Rectal smooth muscle tissue (tissue), 1 donor: ENCODE data around the gene METRN.

ENCODE experiments used
- H3K27ac ChIP-seq: one replicate; pipeline ENCODE4 v1.7.0; 2013; ENCODE audit warnings: low read depth, low read length, inconsistent platforms
- H3K27me3 ChIP-seq: one replicate; pipeline ENCODE4 v1.7.0; 2013; ENCODE audit warnings: low read length; ENCODE audit not compliant: control insufficient read depth, insufficient read depth
- H3K36me3 ChIP-seq: one replicate; pipeline ENCODE4 v1.7.0; 2013; ENCODE audit warnings: low read length; ENCODE audit not compliant: control insufficient read depth, insufficient read depth
- H3K4me1 ChIP-seq: one replicate; pipeline ENCODE4 v1.7.0; 2013; ENCODE audit warnings: low read length; ENCODE audit not compliant: control insufficient read depth, insufficient read depth
- H3K4me3 ChIP-seq: one replicate; pipeline ENCODE4 v1.7.0; 2013; ENCODE audit warnings: low read length
- H3K9ac ChIP-seq: one replicate; pipeline ENCODE4 v1.7.0; 2013; ENCODE audit warnings: low read length

Gene METRN

DNA sequence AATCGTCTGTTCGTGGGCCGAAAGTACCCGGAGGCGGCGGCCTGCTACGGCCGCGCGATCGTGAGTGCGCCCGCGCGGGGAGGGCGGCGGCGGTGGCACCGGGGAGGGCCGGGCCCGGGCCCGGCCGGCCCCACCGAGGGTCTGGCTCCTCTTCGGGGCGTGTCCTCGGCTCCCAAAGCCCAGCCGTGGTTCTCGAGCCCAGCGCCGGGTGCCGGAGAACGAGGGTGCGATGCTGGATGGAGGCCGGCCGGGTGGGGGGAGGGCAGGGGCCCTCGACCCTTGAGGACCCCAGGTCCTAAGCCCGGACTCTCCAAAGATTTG is 34.3 kb upstream of the METRN start:
- no peaks in the 10 kb centered on the region for H3K27me3 ChIP-seq
- H3K36me3 ChIP-seq = peaks cover 15% of the 10 kb centered on the region
- H3K4me1 ChIP-seq = peaks cover 15% of the 10 kb centered on the region
- peak overlapping the region; percentile 82 for H3K27ac ChIP-seq
- H3K4me3 ChIP-seq = peak overlapping the region; percentile 66
- H3K9ac ChIP-seq = peak overlapping the region; percentile 75

DNA sequence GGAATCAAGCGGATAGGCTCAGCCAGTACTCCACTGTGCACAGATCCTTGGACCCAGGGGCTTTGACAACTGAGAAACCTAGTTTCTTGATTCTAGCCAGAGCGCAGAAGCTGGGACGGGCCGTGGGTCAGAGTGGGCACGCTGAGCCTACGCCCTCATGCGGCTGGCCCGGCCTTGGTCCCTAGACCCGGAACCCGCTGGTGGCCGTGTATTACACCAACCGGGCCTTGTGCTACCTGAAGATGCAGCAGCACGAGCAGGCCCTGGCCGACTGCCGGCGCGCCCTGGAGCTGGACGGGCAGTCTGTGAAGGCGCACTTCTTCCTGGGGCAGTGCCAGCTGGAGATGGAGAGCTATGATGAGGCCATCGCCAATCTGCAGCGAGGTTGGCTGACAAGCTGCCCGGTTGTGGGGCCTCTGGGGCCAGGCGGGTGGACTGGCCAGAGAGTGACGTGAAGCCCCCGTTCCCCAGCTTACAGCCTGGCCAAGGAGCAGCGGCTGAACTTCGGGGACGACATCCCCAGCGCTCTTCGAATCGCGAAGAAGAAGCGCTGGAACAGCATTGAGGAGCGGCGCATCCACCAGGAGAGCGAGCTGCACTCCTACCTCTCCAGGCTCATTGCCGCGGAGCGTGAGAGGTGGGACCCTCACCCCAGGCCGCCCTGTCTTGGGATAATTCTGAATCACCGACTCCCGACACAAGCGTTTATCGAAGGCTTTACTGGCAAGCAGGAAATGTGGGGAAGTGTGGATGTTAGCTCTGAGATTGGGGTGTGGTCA is 33.8 kb upstream of the METRN start:
- Histone ChIP-seq H3K9ac (peak overlapping the region; percentile 34), H3K4me1 (peaks cover 15% of the 10 kb centered on the region), H3K36me3 (peaks cover 15% of the 10 kb centered on the region), H3K27ac (peak overlapping the region; percentile 82), H3K4me3 (peak overlapping the region; percentile 66), H3K27me3 (no peaks in the 10 kb centered on the region)

DNA sequence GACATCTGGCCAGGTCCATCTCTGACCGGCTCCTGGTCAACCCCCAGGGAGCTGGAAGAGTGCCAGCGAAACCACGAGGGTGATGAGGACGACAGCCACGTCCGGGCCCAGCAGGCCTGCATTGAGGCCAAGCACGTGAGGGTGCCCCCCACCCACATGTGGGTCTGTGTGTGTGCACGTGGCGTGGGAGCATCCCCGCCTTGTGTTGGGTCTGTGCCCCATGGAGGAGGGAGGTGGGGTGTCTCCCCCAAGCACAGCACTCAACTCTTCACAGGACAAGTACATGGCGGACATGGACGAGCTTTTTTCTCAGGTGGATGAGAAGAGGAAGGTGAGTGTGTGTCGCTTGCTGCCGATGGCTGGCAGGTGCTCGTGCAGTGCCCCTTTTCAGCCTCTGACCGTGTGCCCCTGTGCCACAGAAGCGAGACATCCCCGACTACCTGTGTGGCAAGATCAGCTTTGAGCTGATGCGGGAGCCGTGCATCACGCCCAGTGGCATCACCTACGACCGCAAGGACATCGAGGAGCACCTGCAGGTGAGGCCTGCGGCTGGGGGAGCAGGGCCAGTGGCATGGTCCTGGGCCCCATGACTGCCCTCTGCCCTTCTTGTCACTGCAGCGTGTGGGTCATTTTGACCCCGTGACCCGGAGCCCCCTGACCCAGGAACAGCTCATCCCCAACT is 33.0 kb upstream of the METRN start:
- Histone ChIP-seq H3K9ac (no peak overlapping the region), H3K4me1 (peaks cover 15% of the 10 kb centered on the region), H3K4me3 (peak overlapping the region; percentile 66), H3K36me3 (peaks cover 15% of the 10 kb centered on the region), H3K27me3 (no peaks in the 10 kb centered on the region), H3K27ac (no peak overlapping the region)

DNA sequence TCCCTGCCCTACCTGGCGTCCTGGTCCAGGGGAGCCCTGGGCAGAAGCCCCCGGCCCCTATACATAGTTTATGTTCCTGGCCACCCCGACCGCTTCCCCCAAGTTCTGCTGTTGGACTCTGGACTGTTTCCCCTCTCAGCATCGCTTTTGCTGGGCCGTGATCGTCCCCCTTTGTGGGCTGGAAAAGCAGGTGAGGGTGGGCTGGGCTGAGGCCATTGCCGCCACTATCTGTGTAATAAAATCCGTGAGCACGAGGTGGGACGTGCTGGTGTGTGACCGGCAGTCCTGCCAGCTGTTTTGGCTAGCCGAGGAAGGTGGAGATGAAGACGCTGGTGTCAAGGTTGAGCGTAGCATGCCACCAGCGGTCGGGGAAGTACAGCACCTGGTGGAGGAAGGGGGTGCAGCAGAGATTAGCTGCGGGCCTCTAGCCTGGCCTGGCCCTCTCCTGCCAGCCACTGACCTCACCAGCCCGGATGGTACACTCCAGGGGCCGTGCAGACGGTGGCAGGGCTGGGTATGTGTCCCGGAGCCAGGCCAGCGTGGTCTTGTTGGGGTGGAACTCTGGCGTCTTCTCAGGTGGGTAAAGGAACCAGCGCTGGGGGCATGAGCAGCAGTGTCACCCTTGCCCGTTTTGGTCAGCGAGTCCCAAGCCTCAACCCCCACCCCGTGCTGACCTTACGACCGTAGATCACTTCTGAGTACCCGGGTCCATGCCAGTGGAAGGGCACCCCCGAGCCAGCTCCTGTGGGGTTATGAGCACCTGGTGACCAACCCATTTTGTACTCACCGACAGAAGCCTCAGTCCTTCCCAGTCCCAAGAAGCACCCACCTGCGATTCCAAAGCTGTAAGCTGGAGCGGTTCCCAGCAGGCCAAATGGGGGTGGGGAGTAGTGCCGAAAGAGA is 32.2 kb upstream of the METRN start:
- H3K4me1 ChIP-seq = peaks cover 15% of the 10 kb centered on the region
- H3K27ac ChIP-seq = no peak overlapping the region
- no peaks in the 10 kb centered on the region for H3K27me3 ChIP-seq
- no peak overlapping the region for H3K4me3 ChIP-seq
- H3K36me3 ChIP-seq = peaks cover 18% of the 10 kb centered on the region
- H3K9ac ChIP-seq = no peak overlapping the region

DNA sequence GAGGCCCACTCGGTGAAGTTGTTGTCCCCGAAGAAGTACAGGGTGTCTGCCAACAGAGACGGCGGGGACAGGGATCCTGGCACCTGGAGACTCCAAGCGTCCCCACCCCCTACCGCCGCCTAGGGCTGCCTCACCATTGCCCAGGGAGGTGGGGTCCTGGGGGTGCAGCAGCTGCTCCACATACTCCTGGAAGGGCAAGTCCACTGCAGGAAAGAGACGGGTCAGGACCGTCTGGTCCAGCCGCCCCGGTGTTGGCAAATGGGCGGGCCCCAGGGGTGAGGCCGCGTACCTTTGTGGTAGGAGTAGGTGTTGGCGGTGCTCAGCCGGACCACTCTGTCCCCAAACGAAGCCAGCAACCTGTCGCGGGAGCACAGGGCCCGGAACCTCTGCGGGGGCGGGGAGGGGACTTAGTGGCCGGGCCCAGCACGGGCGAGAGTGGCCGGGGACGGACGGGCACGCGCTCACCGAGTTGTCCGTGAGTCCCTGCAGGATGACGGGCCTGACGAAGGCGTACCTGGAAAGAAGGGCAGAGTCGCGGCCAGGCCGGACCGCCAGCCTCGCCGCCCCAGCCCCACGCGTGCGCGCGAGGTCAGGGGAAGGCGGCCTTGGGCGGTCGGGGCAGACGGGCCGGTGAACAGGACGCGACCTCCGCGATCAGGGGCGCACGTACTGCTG is 31.4 kb upstream of the METRN start:
- Histone ChIP-seq H3K27ac (peak overlapping the region; percentile 32), H3K36me3 (peaks cover 18% of the 10 kb centered on the region), H3K9ac (peak overlapping the region; percentile 49), H3K27me3 (no peaks in the 10 kb centered on the region), H3K4me3 (peak overlapping the region; percentile 91), H3K4me1 (peaks cover 15% of the 10 kb centered on the region)

DNA sequence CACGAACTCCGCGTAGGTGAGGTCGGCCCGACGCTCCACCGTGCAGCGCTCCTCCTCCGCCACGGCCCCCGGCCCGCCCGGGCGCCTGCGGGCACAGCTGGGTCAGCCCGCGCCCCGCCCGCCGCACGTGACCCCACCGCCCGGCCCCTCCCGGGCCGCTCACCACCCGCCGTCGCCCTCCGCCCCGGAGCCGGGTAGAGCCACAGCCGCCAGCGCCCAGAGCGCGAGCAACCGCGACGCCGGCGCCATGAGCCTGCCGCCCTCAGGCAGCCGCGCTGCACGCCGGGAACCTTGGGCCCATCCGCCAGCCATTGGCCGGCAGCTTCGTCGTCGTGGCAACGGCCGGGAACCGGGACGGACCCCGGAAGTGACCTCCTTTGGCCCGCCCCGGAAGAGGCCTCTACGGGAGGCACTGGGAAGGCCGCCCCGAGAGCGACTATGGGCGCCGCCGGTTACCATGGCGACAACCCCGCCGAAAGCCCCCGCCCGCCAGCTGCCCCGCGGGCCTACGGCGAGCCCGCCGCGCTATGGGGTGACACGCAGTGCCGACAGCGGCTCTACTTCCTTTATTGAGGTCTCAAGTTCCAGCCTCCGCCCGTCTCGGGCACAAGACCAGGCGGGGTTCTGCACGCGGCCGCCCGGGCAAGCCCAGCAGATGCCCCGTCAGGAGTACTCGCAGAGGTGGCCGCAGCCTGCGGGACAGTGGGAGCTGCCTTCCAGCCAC is 30.7 kb upstream of the METRN start, which contains the start of gene JMJD8:
TSS of gene JMJD8 (minus strand) at position 264 of the 724 bp plus-strand sequence. CDS start at position 249, 15 bp downstream.
- no peaks in the 10 kb centered on the region for H3K27me3 ChIP-seq
- H3K9ac ChIP-seq = peak within 1 kb of the TSS; percentile 49
- H3K36me3 ChIP-seq = peaks cover 18% of the 10 kb centered on the region
- H3K4me1 ChIP-seq = peaks cover 15% of the 10 kb centered on the region
- peak within 1 kb of the TSS; percentile 91 for H3K4me3 ChIP-seq
- peak within 1 kb of the TSS; percentile 66 for H3K27ac ChIP-seq

DNA sequence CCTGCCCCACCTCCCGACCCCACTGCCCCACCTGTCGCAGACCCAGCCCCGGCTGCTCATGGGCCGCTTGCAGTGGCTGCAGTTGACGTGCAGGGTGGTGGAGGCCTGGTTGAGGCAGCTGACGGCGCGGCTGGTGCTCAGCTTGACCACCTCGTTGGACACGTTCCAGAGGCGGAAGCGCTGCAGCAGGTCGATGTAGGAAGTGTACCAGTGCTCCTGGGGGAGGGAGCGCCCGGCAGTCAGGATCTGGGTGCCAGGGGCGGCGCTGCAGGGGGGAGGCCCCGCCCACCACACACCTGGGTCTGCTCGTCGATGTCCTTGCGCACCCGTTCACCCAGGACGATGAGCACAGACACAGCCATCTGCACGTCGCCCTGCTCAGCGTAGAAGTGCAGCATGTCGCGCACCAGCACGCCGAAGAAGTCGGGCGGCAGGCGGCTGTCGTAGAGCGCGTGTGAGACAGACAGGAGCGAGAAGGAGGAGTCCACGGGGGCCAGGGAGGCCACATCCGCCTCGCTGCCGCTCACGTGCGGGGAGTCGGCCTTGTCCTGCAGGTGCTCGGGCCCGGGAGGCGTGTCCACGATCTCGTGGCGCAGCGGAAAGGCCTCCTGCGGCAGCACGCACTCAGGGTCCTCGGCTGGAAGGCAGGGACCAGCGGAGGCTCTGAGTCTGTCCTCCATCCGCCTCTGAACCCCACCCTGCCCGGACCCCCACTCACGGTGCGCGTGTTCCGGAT is 29.8 kb upstream of the METRN start:
- Histone ChIP-seq H3K4me3 (peak overlapping the region; percentile 8), H3K27ac (no peak overlapping the region), H3K36me3 (peaks cover 18% of the 10 kb centered on the region), H3K4me1 (peaks cover 19% of the 10 kb centered on the region), H3K9ac (no peak overlapping the region), H3K27me3 (no peaks in the 10 kb centered on the region)

DNA sequence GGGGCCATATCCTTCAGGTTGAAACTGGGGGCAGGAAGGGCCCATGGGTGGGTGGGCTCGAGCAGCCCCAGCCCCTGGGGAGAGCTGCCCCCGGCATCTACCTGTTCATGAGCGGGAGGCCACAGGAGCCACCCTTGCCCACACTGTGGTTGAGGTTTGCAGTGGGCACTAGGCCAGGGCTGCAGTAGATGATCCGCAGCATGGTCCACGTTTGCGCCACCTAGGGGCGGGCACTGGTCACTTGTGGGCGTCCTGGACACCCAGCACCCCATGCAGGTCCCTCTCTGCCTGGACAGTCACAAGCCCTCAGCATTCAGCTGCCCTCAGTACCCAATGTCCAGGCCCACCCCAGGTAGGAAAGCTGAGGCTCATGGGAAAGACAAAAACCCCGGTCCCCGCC is 29.0 kb upstream of the METRN start:
- Histone ChIP-seq H3K4me3 (no peak overlapping the region), H3K36me3 (peaks cover 18% of the 10 kb centered on the region), H3K27ac (no peak overlapping the region), H3K27me3 (no peaks in the 10 kb centered on the region), H3K4me1 (peaks cover 16% of the 10 kb centered on the region), H3K9ac (no peak overlapping the region)

DNA sequence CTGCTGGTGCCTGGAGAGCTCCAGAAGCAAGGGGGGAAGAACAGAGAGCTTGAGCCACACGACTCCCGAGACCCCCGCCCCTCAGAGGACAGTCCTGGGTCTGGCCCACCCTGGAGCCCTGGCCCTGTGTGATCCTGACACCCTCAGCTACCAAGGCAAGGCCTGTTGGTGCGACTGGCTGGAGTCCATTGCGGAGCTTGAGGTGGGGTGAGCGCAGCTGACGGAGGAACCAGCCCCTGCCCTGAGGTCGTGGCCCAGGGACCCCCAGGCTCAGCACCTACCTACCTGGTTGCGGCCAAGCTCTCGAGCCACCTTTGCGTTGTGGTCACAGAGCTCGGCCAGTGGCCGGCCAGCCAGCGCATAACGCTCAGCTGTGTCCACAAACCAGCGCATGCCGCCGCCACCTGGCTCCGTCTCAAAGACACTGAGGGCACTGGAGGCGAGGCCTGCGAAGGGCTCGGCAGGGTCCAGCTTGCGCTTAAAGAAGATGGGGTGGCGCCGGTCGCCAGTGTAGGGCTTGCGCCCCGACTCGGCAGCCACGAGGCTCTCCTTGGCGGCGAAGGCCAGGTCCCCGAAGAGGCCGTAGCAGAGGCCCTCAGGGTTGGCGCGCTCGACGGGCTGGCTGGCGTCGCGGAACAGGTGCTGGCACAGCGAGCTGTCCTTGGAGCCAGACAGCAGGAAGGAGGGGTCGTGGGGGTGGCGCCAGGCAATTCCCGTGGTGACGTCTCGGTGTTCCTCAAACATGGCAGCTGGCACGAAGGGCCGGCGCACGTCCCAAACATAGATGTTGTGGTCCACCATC is 28.3 kb upstream of the METRN start:
- no peak overlapping the region for H3K27ac ChIP-seq
- no peaks in the 10 kb centered on the region for H3K27me3 ChIP-seq
- no peak overlapping the region for H3K9ac ChIP-seq
- no peak overlapping the region for H3K4me3 ChIP-seq
- peaks cover 13% of the 10 kb centered on the region for H3K36me3 ChIP-seq
- H3K4me1 ChIP-seq = peaks cover 10% of the 10 kb centered on the region

DNA sequence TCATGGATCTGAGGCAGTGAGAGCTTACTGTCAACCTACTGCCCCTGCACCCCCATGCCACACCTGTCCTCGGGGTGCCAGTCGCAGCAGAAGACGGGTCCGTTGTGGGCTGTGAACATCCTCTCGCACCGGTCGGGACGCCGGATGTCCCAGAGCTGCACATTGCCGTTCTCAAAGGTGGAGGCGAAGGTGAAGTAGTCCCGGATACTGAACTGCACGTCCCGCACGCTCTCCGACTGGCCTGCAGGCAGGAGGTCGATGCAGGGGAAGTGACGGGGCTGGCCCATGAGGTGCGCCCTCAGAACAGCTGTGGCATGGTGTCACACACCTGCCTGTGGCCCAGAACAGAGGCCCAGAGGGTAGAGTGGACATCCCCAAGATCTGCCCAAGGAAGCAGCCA is 27.4 kb upstream of the METRN start:
- no peaks in the 10 kb centered on the region for H3K27me3 ChIP-seq
- no peak overlapping the region for H3K9ac ChIP-seq
- H3K4me1 ChIP-seq = peaks cover 9% of the 10 kb centered on the region
- H3K36me3 ChIP-seq = peaks cover 5% of the 10 kb centered on the region
- no peak overlapping the region for H3K4me3 ChIP-seq
- no peak overlapping the region for H3K27ac ChIP-seq
